K562 (cell line): ENCODE measurements around the gene VPS33A. TPM values are rescaled to one million over a fixed set of nuclear protein-coding genes. Genes with fewer than 3 reads are reported as not detected.
A peak's percentile ranks its signal among the peaks of the same experiment; 100 is the strongest.

Source experiments
- ATAC-seq: fragments of 200-7000 bp; cut with Tn5 transposase; 3 replicates; pipeline ENCODE4 v1.9.1; 2020; ENCODE audit warnings: moderate library complexity
- BruUV-seq: library from RNA; stranded (reverse); fragments of 400-500 nt; replicated peaks from 2 replicates; lab custom pipeline; 2021; lab: Mats Ljungman, UMichigan
- CTCF ChIA-PET: fragments of 300-600 bp; formaldehyde crosslinking; extraction: SDS; loops from one replicate; lab custom pipeline; 2021; ENCODE audit warnings: low intra/inter-chr PET ratio; lab: Yijun Ruan, JAX
- POLR2A ChIA-PET: fragments of 300-600, 350-650 bp; sonication (Branson Sonifier 250); formaldehyde crosslinking; extraction: SDS; loops from one replicate; lab custom pipeline; 2021; ENCODE audit warnings: antibody characterized with exemption, inconsistent platforms; lab: Yijun Ruan, JAX
- DNase-seq, 4 experiments: peaks; one replicate each; pipeline versions ENCODE4 v3.0.0 to v3.0.0-alpha.2; 2011 to 2018; ENCODE audit warnings: low spot score in 3 of 4, mixed read lengths in 3 of 4; ENCODE audit errors: extremely low read depth in 1 of 4
- FAIRE-seq: peaks from 2 replicates; lab custom pipeline; 2011; peaks lifted over from hg19 to GRCh38; lab: Jason Lieb, UNC
- H2AFZ ChIP-seq: 2 replicates; pipeline ENCODE4 v1.6.0; 2011; ENCODE audit warnings: low read depth, low read length, control low read depth, inconsistent platforms
- H3K27ac ChIP-seq: fragments of 200-600 bp; 3 replicates; pipeline ENCODE4 v1.8.0; 2011; ENCODE audit warnings: low read depth, mild to moderate bottlenecking, control low read depth, inconsistent platforms, low read length, moderate library complexity, mixed read lengths; ENCODE audit errors: extremely low read depth
- H3K27me3 ChIP-seq, 2 experiments: fragments of 300-600 bp in 1 of 2; 2 replicates in 1 of 2; 3 replicates in 1 of 2; pipeline versions ENCODE4 v1.6.0 to v1.8.0; 2011; ENCODE audit warnings: inconsistent platforms in 2 of 2, low read length in 2 of 2, mild to moderate bottlenecking in 1 of 2, mixed read lengths in 1 of 2, moderate library complexity in 1 of 2; ENCODE audit not compliant: control insufficient read depth in 2 of 2, insufficient read depth in 2 of 2
- H3K36me3 ChIP-seq: fragments of 300-600 bp; 3 replicates; pipeline ENCODE4 v1.8.0; 2011; ENCODE audit warnings: mild to moderate bottlenecking, low read length, inconsistent platforms; ENCODE audit not compliant: control insufficient read depth, insufficient read depth
- H3K4me1 ChIP-seq, 2 experiments: fragments of 200-600 bp in 1 of 2; replicated peaks in 1 of 2; 2 replicates in 1 of 2; 3 replicates in 1 of 2; pipeline versions ENCODE4 v1.5.1 to v1.8.0; 2011; ENCODE audit warnings: inconsistent platforms in 2 of 2, low read length in 2 of 2, mild to moderate bottlenecking in 1 of 2, mixed read lengths in 1 of 2, moderate library complexity in 1 of 2; ENCODE audit not compliant: control insufficient read depth in 2 of 2, insufficient read depth in 2 of 2
- H3K4me2 ChIP-seq: 2 replicates; pipeline ENCODE4 v1.6.1; 2011; ENCODE audit warnings: low read length, control low read depth, inconsistent platforms, mixed read lengths; ENCODE audit not compliant: insufficient read depth
- H3K4me3 ChIP-seq: fragments of 200-600 bp; sonication (generic), shearing (Covaris generic); 2 replicates; pipeline ENCODE4 v1.5.1; 2016; ENCODE audit warnings: control low read depth, inconsistent platforms
- H3K79me2 ChIP-seq: fragments of 200-600 bp; 3 replicates; pipeline ENCODE4 v1.8.0; 2011; ENCODE audit warnings: low read length, inconsistent platforms; ENCODE audit not compliant: control insufficient read depth, insufficient read depth
- H3K9ac ChIP-seq, 2 experiments: 2 replicates each; pipeline versions ENCODE4 v1.6.0 to v1.6.1; 2011; ENCODE audit warnings: low read depth in 2 of 2, low read length in 2 of 2, control low read depth in 1 of 2, inconsistent platforms in 1 of 2, mild to moderate bottlenecking in 1 of 2, mixed read lengths in 1 of 2; ENCODE audit not compliant: insufficient read depth in 1 of 2
- H3K9me1 ChIP-seq: one replicate; pipeline ENCODE4 v1.6.0; 2011; ENCODE audit warnings: inconsistent platforms, mild to moderate bottlenecking, low read length, moderate library complexity; ENCODE audit not compliant: control insufficient read depth, insufficient read depth
- H3K9me3 ChIP-seq: replicated peaks from 2 replicates; pipeline ENCODE4 v1.5.1; 2011; ENCODE audit warnings: low read depth, low read length, inconsistent platforms; ENCODE audit not compliant: control insufficient read depth, insufficient read depth
- H4K20me1 ChIP-seq: replicated peaks from 2 replicates; pipeline ENCODE4 v1.6.1; 2011; ENCODE audit warnings: low read length, inconsistent platforms, mixed read lengths; ENCODE audit not compliant: control insufficient read depth, insufficient read depth
- CHD1 ChIP-seq: fragments of 200-600 bp; sonication (generic); IDR thresholded peaks from one replicate; pipeline ENCODE4 v1.6.1; 2012; ENCODE audit warnings: mild to moderate bottlenecking, moderate library complexity, low read length, inconsistent platforms
- CHD2 ChIP-seq: IDR thresholded peaks from 2 replicates; pipeline ENCODE4 v1.6.1; 2011; ENCODE audit warnings: low read depth, low read length
- ETV1 ChIP-seq: fragments of 450-650 bp; conservative IDR thresholded peaks from 2 replicates; pipeline ENCODE4 v1.6.1; 2016; ENCODE audit warnings: missing genetic modification characterization, control low read depth, low read depth, missing compliant biosample characterization
- SETDB1 ChIP-seq: IDR thresholded peaks from one replicate; pipeline ENCODE4 v1.6.1; 2012; ENCODE audit warnings: low read length, control low read depth, inconsistent platforms
- SMAD3 ChIP-seq: fragments of 450-650 bp; formaldehyde crosslinking; conservative IDR thresholded peaks from 2 replicates; pipeline ENCODE4 v1.4.0; 2020; ENCODE audit warnings: mild to moderate bottlenecking
- USF2 ChIP-seq: sonication (generic); formaldehyde crosslinking; IDR thresholded peaks from 2 replicates; pipeline ENCODE4 v1.5.0; 2020; ENCODE audit warnings: missing genetic modification reagents
- WGBS: fragments of 100-300 bp; shearing (Covaris generic); methylation state at CpG from one replicate; pipeline ENCODE4 v1.1.6; 2016; ENCODE audit warnings: low coverage, mixed read lengths; ENCODE audit not compliant: insufficient coverage; ENCODE audit errors: missing lambda C conversion rate; 5-methylcytosine and 5-hydroxymethylcytosine counted together
- in situ Hi-C: fragments of 300-500 bp; cut with MboI; formaldehyde crosslinking; loops from 4 replicates; pipeline ENCODE4 v1.15.0; 2018; ENCODE audit warnings: inconsistent platforms, mixed read lengths
- intact Hi-C: fragments of 100-400 bp; cut with micrococcal nuclease; formaldehyde crosslinking; loops from 2 replicates; pipeline ENCODE4 v1.14.2; 2022
- polyA plus RNA-seq, 8 experiments: library from polyadenylated mRNA; depleted of rRNA in 4 of 8; stranded (reverse) in 5 of 8; unstranded in 3 of 8; fragments of >200 nt; fragmentation: Nextera tagmentation in 2 of 8; fragmentation: Illumina TruSeq in 1 of 8; extraction: Ambion mirVana in 2 of 8; extraction: Trizol in 1 of 8; gene quantifications; 2 replicates each; pipeline versions ENCODE4 v1.2.1 to v1.2.3, GENCODE V29; 2011 to 2014; ENCODE audit warnings: inconsistent platforms in 1 of 8, missing spikeins in 1 of 8
- total RNA-seq, 7 experiments: library from RNA; depleted of rRNA in 6 of 7; stranded (reverse); fragments of >200 nt in 6 of 7; fragmentation: Illumina TruSeq in 2 of 7; extraction: Trizol in 2 of 7; gene quantifications; 2 replicates each; pipeline versions ENCODE4 v1.2.1 to v1.2.3, GENCODE V29; 2011 to 2021; ENCODE audit warnings: low replicate concordance in 1 of 7
- TF ChIP-seq, protein P1 (sequence below): fragments of 250-450 bp; sonication (Bioruptor Pico); IDR thresholded peaks from 2 replicates; pipeline ENCODE4 v1.8.0; 2021; ENCODE audit warnings: moderate library complexity, mild to moderate bottlenecking, inconsistent platforms
- TF ChIP-seq, protein P2 (sequence below): sonication (generic); IDR thresholded peaks from 2 replicates; pipeline ENCODE4 v1.6.1; 2016
- TF ChIP-seq, protein P3 (sequence below), 2 experiments: fragments of 250-450 bp in 1 of 2; fragments of 450-650 bp in 1 of 2; sonication (Bioruptor Pico) in 1 of 2; IDR thresholded peaks; 2 replicates each; pipeline versions ENCODE4 v1.6.1 to v1.8.0; 2016 to 2021; ENCODE audit warnings: mild to moderate bottlenecking in 2 of 2, moderate library complexity in 2 of 2, missing compliant biosample characterization in 1 of 2, missing genetic modification characterization in 1 of 2
- TF ChIP-seq, protein P4 (sequence below): sonication (generic); formaldehyde crosslinking; IDR thresholded peaks from 2 replicates; pipeline ENCODE4 v1.8.0; 2022; ENCODE audit warnings: missing genetic modification reagents, mild to moderate bottlenecking, borderline replicate concordance
- TF ChIP-seq, protein P5 (sequence below): sonication (generic); formaldehyde crosslinking; IDR thresholded peaks from 2 replicates; pipeline ENCODE4 v1.9.0; 2022; ENCODE audit warnings: mild to moderate bottlenecking, missing genetic modification reagents
- TF ChIP-seq, protein P6 (sequence below): sonication (generic); formaldehyde crosslinking; IDR thresholded peaks from 2 replicates; pipeline ENCODE4 v1.8.0; 2022; ENCODE audit warnings: mild to moderate bottlenecking, low read depth, missing genetic modification reagents

The VPS33A gene
- total and polyA plus RNA-seq, 9 of the 15 experiments (the other 6 are each of a cell fraction or from before 2014, with no cell fraction given): 10.6 to 34.3 (median 25.3) TPM

GRCh38 chr12:122265476-122265875 lies 818 bp downstream of the VPS33A start:
- Histone ChIP-seq H3K9me1 (peaks cover 2% of the 10 kb centered on the region), H3K79me2 (peaks cover 25% of the 10 kb centered on the region), H4K20me1 (no peaks in the 10 kb centered on the region), H3K4me3 (peak overlapping the region; percentile 85), H3K27ac (peak overlapping the region; percentile 79), H3K9me3 (no peaks in the 10 kb centered on the region), H3K4me1 (peaks cover 0 to 12% of the 10 kb centered on the region in 2 experiments; a peak in 2 of 5 replicates), H3K9ac (peak overlapping the region; percentile 75 to 99), H3K27me3 (no peaks in the 10 kb centered on the region), H3K4me2 (peak overlapping the region; percentile 97), H2AFZ (peak overlapping the region; percentile 98), H3K36me3 (peaks cover 24% of the 10 kb centered on the region; the same call in 2 of the 3 replicates)
- no TSS peak for BruUV-seq
- ATAC-seq (no peak), DNase-seq (peak in 1 of 4 experiments; percentile 16), FAIRE-seq (no peak)
- ChIA-PET CTCF (no interaction called here), POLR2A (interaction anchor here (0.7 to 2.5 kb wide), 3 partner anchors 21 to 1860 kb away, joined by 4 to 6 read pairs (median 5); partner anchors contain the start of gene DIABLO)
- in situ Hi-C loops: no loop called here
- intact Hi-C loops: loop anchor here (5.0 kb wide), 1 partner anchor 38 kb away; the partner anchor contains the start of gene DIABLO
- 0% methylated on average over 1 of the region's 1 CpG for WGBS
- TF ChIP-seq USF2 (no peak), SMAD3 (no peak), CHD2 (no peak), ETV1 (tag) (no peak), CHD1 (no peak), SETDB1 (no peak)
- TF ChIP-seq, protein P1, sequence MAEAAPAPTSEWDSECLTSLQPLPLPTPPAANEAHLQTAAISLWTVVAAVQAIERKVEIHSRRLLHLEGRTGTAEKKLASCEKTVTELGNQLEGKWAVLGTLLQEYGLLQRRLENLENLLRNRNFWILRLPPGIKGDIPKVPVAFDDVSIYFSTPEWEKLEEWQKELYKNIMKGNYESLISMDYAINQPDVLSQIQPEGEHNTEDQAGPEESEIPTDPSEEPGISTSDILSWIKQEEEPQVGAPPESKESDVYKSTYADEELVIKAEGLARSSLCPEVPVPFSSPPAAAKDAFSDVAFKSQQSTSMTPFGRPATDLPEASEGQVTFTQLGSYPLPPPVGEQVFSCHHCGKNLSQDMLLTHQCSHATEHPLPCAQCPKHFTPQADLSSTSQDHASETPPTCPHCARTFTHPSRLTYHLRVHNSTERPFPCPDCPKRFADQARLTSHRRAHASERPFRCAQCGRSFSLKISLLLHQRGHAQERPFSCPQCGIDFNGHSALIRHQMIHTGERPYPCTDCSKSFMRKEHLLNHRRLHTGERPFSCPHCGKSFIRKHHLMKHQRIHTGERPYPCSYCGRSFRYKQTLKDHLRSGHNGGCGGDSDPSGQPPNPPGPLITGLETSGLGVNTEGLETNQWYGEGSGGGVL: no peak
- TF ChIP-seq, protein P2, sequence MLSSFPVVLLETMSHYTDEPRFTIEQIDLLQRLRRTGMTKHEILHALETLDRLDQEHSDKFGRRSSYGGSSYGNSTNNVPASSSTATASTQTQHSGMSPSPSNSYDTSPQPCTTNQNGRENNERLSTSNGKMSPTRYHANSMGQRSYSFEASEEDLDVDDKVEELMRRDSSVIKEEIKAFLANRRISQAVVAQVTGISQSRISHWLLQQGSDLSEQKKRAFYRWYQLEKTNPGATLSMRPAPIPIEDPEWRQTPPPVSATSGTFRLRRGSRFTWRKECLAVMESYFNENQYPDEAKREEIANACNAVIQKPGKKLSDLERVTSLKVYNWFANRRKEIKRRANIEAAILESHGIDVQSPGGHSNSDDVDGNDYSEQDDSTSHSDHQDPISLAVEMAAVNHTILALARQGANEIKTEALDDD: no peak
- TF ChIP-seq, protein P3, sequence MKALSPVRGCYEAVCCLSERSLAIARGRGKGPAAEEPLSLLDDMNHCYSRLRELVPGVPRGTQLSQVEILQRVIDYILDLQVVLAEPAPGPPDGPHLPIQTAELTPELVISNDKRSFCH (CRISPR knock-in tag; IDR thresholded peaks at IDR 0.05): no peak
- TF ChIP-seq, protein P3 (tag; IDR thresholded peaks at IDR 0.05): no peak
- TF ChIP-seq, protein P4, sequence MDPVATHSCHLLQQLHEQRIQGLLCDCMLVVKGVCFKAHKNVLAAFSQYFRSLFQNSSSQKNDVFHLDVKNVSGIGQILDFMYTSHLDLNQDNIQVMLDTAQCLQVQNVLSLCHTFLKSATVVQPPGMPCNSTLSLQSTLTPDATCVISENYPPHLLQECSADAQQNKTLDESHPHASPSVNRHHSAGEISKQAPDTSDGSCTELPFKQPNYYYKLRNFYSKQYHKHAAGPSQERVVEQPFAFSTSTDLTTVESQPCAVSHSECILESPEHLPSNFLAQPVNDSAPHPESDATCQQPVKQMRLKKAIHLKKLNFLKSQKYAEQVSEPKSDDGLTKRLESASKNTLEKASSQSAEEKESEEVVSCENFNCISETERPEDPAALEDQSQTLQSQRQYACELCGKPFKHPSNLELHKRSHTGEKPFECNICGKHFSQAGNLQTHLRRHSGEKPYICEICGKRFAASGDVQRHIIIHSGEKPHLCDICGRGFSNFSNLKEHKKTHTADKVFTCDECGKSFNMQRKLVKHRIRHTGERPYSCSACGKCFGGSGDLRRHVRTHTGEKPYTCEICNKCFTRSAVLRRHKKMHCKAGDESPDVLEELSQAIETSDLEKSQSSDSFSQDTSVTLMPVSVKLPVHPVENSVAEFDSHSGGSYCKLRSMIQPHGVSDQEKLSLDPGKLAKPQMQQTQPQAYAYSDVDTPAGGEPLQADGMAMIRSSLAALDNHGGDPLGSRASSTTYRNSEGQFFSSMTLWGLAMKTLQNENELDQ (CRISPR knock-in tag): no peak
- TF ChIP-seq, protein P5, sequence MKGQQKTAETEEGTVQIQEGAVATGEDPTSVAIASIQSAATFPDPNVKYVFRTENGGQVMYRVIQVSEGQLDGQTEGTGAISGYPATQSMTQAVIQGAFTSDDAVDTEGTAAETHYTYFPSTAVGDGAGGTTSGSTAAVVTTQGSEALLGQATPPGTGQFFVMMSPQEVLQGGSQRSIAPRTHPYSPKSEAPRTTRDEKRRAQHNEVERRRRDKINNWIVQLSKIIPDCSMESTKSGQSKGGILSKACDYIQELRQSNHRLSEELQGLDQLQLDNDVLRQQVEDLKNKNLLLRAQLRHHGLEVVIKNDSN: no peak
- TF ChIP-seq, protein P6, sequence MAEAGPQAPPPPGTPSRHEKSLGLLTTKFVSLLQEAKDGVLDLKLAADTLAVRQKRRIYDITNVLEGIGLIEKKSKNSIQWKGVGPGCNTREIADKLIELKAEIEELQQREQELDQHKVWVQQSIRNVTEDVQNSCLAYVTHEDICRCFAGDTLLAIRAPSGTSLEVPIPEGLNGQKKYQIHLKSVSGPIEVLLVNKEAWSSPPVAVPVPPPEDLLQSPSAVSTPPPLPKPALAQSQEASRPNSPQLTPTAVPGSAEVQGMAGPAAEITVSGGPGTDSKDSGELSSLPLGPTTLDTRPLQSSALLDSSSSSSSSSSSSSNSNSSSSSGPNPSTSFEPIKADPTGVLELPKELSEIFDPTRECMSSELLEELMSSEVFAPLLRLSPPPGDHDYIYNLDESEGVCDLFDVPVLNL (CRISPR knock-in tag): no peak
